Suprapubic skin (tissue), 4 donors: ENCODE data around the gene EMSY. TPM values are rescaled to one million over a fixed set of nuclear protein-coding genes. Genes with fewer than 3 reads are reported as not detected.
"Not testable (repeated sequence)": the region's sequence is repeated elsewhere in the genome, so short reads cannot be mapped to it uniquely, and the experiment has no call there.

Experiments used
- DNase-seq, 2 donors: peaks; one replicate each; pipeline ENCODE4 v3.0.0-alpha.2; 2019; ENCODE audit warnings: low spot score in 2 of 2
- H3K27ac ChIP-seq: fragments of 200-600 bp; sonication (generic); one replicate; pipeline ENCODE4 v1.5.1; 2019
- H3K27me3 ChIP-seq: fragments of 200-600 bp; sonication (generic); one replicate; pipeline ENCODE4 v1.5.1; 2019
- H3K36me3 ChIP-seq: fragments of 200-600 bp; sonication (generic); one replicate; pipeline ENCODE4 v1.5.1; 2019
- H3K4me1 ChIP-seq: fragments of 200-600 bp; sonication (generic); one replicate; pipeline ENCODE4 v1.5.1; 2019
- H3K4me3 ChIP-seq: fragments of 200-600 bp; sonication (generic); one replicate; pipeline ENCODE4 v1.5.1; 2019; ENCODE audit warnings: mild to moderate bottlenecking
- H3K9me3 ChIP-seq: fragments of 200-600 bp; sonication (generic); one replicate; pipeline ENCODE4 v1.5.1; 2019
- CTCF ChIP-seq, 2 donors: fragments of 200-600 bp in 1 of 2; fragments of 450-650 bp in 1 of 2; sonication (generic) in 1 of 2; IDR thresholded peaks; one replicate each; pipeline ENCODE4 v1.5.1; 2016 to 2019; ENCODE audit warnings: antibody characterized with exemption in 2 of 2, mild to moderate bottlenecking in 1 of 2, moderate library complexity in 1 of 2
- EP300 ChIP-seq: sonication (generic); formaldehyde crosslinking; IDR thresholded peaks from one replicate; pipeline ENCODE4 v1.6.1; 2017; ENCODE audit warnings: antibody characterized with exemption
- POLR2A ChIP-seq, 2 donors: fragments of 450-650 bp; IDR thresholded peaks; one replicate each; pipeline ENCODE4 v1.6.1; 2017; ENCODE audit warnings: antibody characterized with exemption in 2 of 2, mild to moderate bottlenecking in 2 of 2, moderate library complexity in 2 of 2
- POLR2AphosphoS5 ChIP-seq, 3 donors: sonication (generic); formaldehyde crosslinking; IDR thresholded peaks; one replicate each; pipeline ENCODE4 v1.6.1; 2017; ENCODE audit warnings: antibody characterized with exemption in 3 of 3
- WGBS: methylation state at CpG from one replicate; pipeline ENCODE4 v1.1.5; 2018; 5-methylcytosine and 5-hydroxymethylcytosine counted together
- total RNA-seq, 4 donors: library from RNA; depleted of rRNA; stranded (reverse); fragments of >200 nt; gene quantifications; one replicate each; pipeline ENCODE4 v1.1.0, GENCODE V29; 2016

The EMSY gene
- total RNA-seq = 10 to 100 TPM; 32.2 to 36.8 (median 33.2) TPM

DNA sequence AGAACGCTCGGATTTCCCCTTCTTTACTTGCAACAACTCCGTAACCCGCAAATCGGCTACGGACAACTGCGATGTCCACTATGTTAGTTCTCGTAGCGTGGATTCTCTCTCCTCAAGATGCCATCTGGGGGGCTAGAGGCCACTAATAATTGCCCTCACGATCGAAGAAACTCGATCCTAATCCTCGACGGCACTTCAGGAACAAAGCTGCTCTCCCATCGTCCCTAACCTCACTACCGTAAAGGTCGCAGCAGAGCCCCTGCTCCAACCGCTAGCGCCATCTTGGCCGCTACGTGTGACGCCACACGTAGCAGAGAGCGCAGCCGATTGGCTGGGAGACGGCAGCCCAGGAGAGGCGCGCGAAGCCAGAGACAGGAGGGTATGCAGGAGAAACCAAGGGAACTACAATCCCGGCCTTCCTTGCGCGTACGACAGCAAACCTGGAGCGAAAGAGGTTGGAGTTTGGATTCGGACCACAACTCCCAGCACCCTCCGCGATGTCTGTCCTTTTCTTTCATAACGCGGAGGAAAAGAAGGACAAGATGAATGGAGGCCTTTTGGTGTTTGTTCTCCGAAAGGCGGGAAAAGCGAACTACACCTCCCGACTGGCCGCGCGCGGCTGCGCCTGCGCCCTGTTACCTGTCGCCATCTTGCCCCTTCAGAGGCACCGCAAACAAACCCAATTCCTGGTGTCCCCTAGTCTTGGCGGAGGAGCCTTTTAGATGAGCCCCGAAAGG is at the start of gene EMSY:
Gene EMSY, plus strand, starts transcription at position 635 of the 737 bp plus-strand sequence. CDS start 1,921 bp downstream, outside the sequence.
- peak; percentile 97 for DNase-seq
- no peaks in the 10 kb centered on the region for H3K27me3 ChIP-seq
- under 1% methylated on average over 48 of the region's 53 CpGs for WGBS
- H3K36me3 ChIP-seq = peaks cover 8% of the 10 kb centered on the region
- peak within 1 kb of the TSS; percentile 92 for H3K27ac ChIP-seq
- H3K4me3 ChIP-seq = peak within 1 kb of the TSS; percentile 95
- peaks cover 22% of the 10 kb centered on the region for H3K4me1 ChIP-seq
- peak; percentile 95 to 98 for TF ChIP-seq POLR2A (IDR thresholded peaks at IDR 0.05)
- TF ChIP-seq POLR2AphosphoS5 (IDR thresholded peaks at IDR 0.05) = peak; percentile 96 to 98 (median 97)
- no peak for TF ChIP-seq EP300
- H3K9me3 ChIP-seq = no peaks in the 10 kb centered on the region

- Histone ChIP-seq H3K9me3 (no peaks in the 10 kb centered on the region), H3K36me3 (no peaks in the 10 kb centered on the region), H3K27me3 (no peaks in the 10 kb centered on the region), H3K27ac (no peak overlapping the region), H3K4me1 (no peaks in the 10 kb centered on the region), H3K4me3 (no peak overlapping the region)
- WGBS = 93% methylated on average over 1 of the region's 1 CpG
- DNase-seq = no peak
- TF ChIP-seq EP300 = no peak
- TF ChIP-seq POLR2A (IDR thresholded peaks at IDR 0.05) = no peak
Measured at GRCh38 chr11:76395296-76395695, 49.5 kb upstream of the EMSY start.

DNA sequence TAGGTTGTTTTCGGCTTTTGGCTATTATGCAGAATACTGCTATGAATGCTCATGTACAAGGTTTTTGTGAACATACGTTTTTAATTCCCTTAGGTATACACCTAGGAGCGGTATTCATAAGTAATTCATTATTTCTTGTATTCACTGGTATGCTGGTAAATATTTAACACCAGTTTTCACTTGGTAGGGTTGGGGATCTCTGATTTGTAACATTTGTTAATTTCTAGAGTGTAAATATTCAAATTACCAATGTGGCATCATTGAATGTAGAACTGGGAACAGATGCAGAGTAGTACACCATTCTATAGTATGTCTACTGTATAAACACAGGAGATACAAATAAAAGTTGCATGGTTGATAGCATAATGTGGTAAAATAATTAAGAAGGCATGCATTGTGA is 47.4 kb upstream of the EMSY start:
- Histone ChIP-seq H3K27ac (no peak overlapping the region), H3K36me3 (no peaks in the 10 kb centered on the region), H3K9me3 (no peaks in the 10 kb centered on the region), H3K27me3 (no peaks in the 10 kb centered on the region), H3K4me1 (no peaks in the 10 kb centered on the region), H3K4me3 (no peak overlapping the region)
- TF ChIP-seq EP300 = no peak
- no peak for TF ChIP-seq POLR2A (IDR thresholded peaks at IDR 0.05)
- TF ChIP-seq POLR2AphosphoS5 (IDR thresholded peaks at IDR 0.05) = no peak
- no peak for TF ChIP-seq CTCF (IDR thresholded peaks at IDR 0.05)
- DNase-seq = no peak
- WGBS = 90% methylated on average over 3 of the region's 3 CpGs

DNA sequence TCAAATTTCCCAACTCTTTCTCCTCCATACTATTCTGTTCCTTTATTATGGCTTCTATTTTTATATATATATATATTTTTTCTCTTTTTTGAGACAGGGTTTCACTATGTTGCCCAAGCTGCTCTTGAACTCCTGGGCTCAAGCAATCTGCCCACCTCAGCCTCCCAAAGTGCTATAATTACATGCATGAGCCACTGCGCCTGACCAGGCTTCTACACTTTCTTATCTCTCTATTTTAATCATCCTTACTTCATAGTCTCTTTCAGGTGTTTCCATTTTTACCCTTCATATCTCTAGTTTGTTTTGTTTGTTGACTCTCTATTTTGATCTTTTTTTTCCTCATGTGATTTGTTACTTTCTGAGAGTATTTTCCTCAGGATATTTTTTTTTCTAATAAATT is 43.9 kb upstream of the EMSY start:
- H3K4me1 ChIP-seq = no peaks in the 10 kb centered on the region
- no peak for DNase-seq
- H3K9me3 ChIP-seq = no peaks in the 10 kb centered on the region
- H3K27ac ChIP-seq = no peak overlapping the region
- WGBS = 97% methylated on average over 1 of the region's 1 CpG
- H3K4me3 ChIP-seq = no peak overlapping the region
- H3K36me3 ChIP-seq = no peaks in the 10 kb centered on the region
- no peaks in the 10 kb centered on the region for H3K27me3 ChIP-seq
- no peak for TF ChIP-seq CTCF (IDR thresholded peaks at IDR 0.05)
- no peak for TF ChIP-seq POLR2A (IDR thresholded peaks at IDR 0.05)
- TF ChIP-seq EP300 = no peak
- no peak for TF ChIP-seq POLR2AphosphoS5 (IDR thresholded peaks at IDR 0.05)

DNA sequence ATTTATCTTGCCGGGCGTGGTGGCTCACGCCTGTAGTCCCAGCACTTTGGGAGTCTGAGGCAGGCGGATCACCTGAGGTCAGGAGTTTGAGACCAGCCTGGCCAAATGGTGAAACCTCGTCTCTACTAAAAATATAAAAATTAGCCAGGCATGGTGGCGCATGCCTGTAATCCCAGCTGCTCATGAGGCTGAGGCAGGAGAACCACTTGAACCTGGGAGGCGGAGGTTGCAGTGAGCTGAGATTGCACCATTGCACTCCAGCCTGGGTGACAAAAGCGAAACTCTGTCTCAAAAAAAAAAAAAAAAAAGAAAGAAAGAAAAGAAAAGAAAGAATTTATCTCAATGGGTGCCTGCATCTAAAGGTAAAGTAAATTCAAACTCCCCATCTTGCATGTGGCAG is 43.3 kb upstream of the EMSY start:
- not testable (repeated sequence) for H3K4me1 ChIP-seq, H3K4me3 ChIP-seq, H3K27me3 ChIP-seq, H3K36me3 ChIP-seq, H3K9me3 ChIP-seq, DNase-seq, H3K27ac ChIP-seq
- 90% methylated on average over 8 of the region's 8 CpGs for WGBS

DNA sequence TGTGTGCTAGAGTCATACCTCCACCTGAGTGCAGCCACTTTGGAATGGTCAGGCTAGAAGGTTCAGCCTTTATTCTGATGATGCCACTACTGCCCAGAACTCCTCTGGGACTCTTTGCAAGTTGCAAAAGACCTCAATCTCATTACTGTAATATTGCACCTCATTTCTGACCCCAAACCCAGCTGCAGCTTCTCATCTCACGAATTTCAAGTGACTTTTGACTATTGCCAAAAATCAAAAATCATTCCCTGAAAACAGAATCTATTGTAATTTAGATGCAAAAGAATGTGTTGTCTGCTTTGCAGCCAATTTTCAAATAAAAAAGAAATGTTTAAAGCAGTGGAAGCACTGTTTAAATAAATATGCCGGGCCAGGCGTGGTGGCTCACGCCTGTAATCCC is 38.5 kb upstream of the EMSY start:
- TF ChIP-seq EP300 = no peak
- no peak for TF ChIP-seq POLR2A (IDR thresholded peaks at IDR 0.05)
- TF ChIP-seq CTCF (IDR thresholded peaks at IDR 0.05) = no peak
- TF ChIP-seq POLR2AphosphoS5 (IDR thresholded peaks at IDR 0.05) = no peak
- H3K4me3 ChIP-seq = no peak overlapping the region
- no peaks in the 10 kb centered on the region for H3K36me3 ChIP-seq
- DNase-seq = no peak
- no peaks in the 10 kb centered on the region for H3K4me1 ChIP-seq
- WGBS = 96% methylated on average over 4 of the region's 4 CpGs
- H3K9me3 ChIP-seq = no peaks in the 10 kb centered on the region
- H3K27ac ChIP-seq = no peak overlapping the region
- no peaks in the 10 kb centered on the region for H3K27me3 ChIP-seq
